SK-N-SH treated with all-trans-retinoic acid at 6 μM for 48 hours (cell line): ENCODE measurements around the gene STK4.

Experiments
- ATAC-seq: fragments of 200-7000 bp; cut with Tn5 transposase; 3 replicates; pipeline ENCODE4 v1.9.1; 2020; ENCODE audit warnings: mild to moderate bottlenecking, moderate library complexity
- ARNTL ChIP-seq: fragments of 450-650 bp; formaldehyde crosslinking; IDR thresholded peaks from 2 replicates; pipeline ENCODE4 v1.5.0; 2020; ENCODE audit warnings: low read depth, mild to moderate bottlenecking, moderate library complexity, borderline replicate concordance
- BACH2 ChIP-seq: fragments of 250-450 bp; sonication (Bioruptor Pico); IDR thresholded peaks from 2 replicates; pipeline ENCODE4 v1.9.0; 2021; ENCODE audit warnings: mild to moderate bottlenecking, borderline replicate concordance
- CREB5 ChIP-seq: fragments of 250-450 bp; sonication (Bioruptor Pico); IDR thresholded peaks from 2 replicates; pipeline ENCODE4 v1.5.1; 2020; ENCODE audit warnings: low read depth, mild to moderate bottlenecking, moderate library complexity
- CSDC2 ChIP-seq: fragments of 250-450 bp; sonication (Bioruptor Pico); IDR thresholded peaks from 2 replicates; pipeline ENCODE4 v1.5.0; 2020; ENCODE audit warnings: mild to moderate bottlenecking, moderate library complexity
- CSRNP3 ChIP-seq: fragments of 250-450 bp; sonication (Bioruptor Pico); IDR thresholded peaks from 2 replicates; pipeline ENCODE4 v1.5.1; 2021; ENCODE audit warnings: mild to moderate bottlenecking, moderate library complexity
- ESRRG ChIP-seq: fragments of 250-450 bp; sonication (Bioruptor Pico); IDR thresholded peaks from 2 replicates; pipeline ENCODE4 v1.6.1; 2021; ENCODE audit warnings: mild to moderate bottlenecking
- GLIS3 ChIP-seq: fragments of 250-450 bp; sonication (Bioruptor Pico); IDR thresholded peaks from 2 replicates; pipeline ENCODE4 v1.5.0; 2020; ENCODE audit warnings: mild to moderate bottlenecking, moderate library complexity
- ISL1 ChIP-seq: fragments of 250-450 bp; sonication (Bioruptor Pico); IDR thresholded peaks from 2 replicates; pipeline ENCODE4 v2.1.2; 2022; ENCODE audit warnings: mild to moderate bottlenecking, moderate library complexity
- OSR1 ChIP-seq: fragments of 250-450 bp; sonication (Bioruptor Pico); IDR thresholded peaks from 2 replicates; pipeline ENCODE4 v1.8.0; 2022; ENCODE audit warnings: moderate library complexity, mild to moderate bottlenecking, inconsistent platforms
- PATZ1 ChIP-seq: fragments of 250-450 bp; sonication (Bioruptor Pico); IDR thresholded peaks from 2 replicates; pipeline ENCODE4 v1.8.0; 2020; ENCODE audit warnings: mild to moderate bottlenecking, moderate library complexity, borderline replicate concordance
- POU6F1 ChIP-seq: fragments of 250-450 bp; sonication (Bioruptor Pico); IDR thresholded peaks from 2 replicates; pipeline ENCODE4 v1.8.0; 2021; ENCODE audit warnings: low read depth, mild to moderate bottlenecking, moderate library complexity, borderline replicate concordance
- PPARA ChIP-seq: fragments of 250-450 bp; sonication (Bioruptor Pico); IDR thresholded peaks from 2 replicates; pipeline ENCODE4 v1.5.0; 2020; ENCODE audit warnings: mild to moderate bottlenecking, borderline replicate concordance
- RARB ChIP-seq: fragments of 250-450 bp; sonication (Bioruptor Pico); IDR thresholded peaks from 2 replicates; pipeline ENCODE4 v1.8.0; 2021; ENCODE audit warnings: mild to moderate bottlenecking, moderate library complexity
- SNAI2 ChIP-seq: fragments of 250-450 bp; sonication (Bioruptor Pico); IDR thresholded peaks from 2 replicates; pipeline ENCODE4 v1.5.0; 2020; ENCODE audit warnings: mild to moderate bottlenecking, moderate library complexity
- TOX ChIP-seq: fragments of 250-450 bp; sonication (Bioruptor Pico); IDR thresholded peaks from 2 replicates; pipeline ENCODE4 v1.8.0; 2021; ENCODE audit warnings: mild to moderate bottlenecking, moderate library complexity, borderline replicate concordance
- TSHZ2 ChIP-seq: fragments of 250-450 bp; sonication (Bioruptor Pico); IDR thresholded peaks from 2 replicates; pipeline ENCODE4 v1.5.0; 2020; ENCODE audit warnings: mild to moderate bottlenecking, moderate library complexity
- ZC3H10 ChIP-seq: fragments of 250-450 bp; sonication (Bioruptor Pico); IDR thresholded peaks from 2 replicates; pipeline ENCODE4 v1.5.1; 2021; ENCODE audit warnings: mild to moderate bottlenecking, moderate library complexity
- ZFP3 ChIP-seq: fragments of 250-450 bp; sonication (Bioruptor Pico); IDR thresholded peaks from 2 replicates; pipeline ENCODE4 v1.5.0; 2020; ENCODE audit warnings: mild to moderate bottlenecking, moderate library complexity
- ZFP30 ChIP-seq: fragments of 450-650 bp; formaldehyde crosslinking; IDR thresholded peaks from 2 replicates; pipeline ENCODE4 v1.5.0; 2022; ENCODE audit warnings: mild to moderate bottlenecking, moderate library complexity
- ZNF70 ChIP-seq: fragments of 450-650 bp; formaldehyde crosslinking; IDR thresholded peaks from 2 replicates; pipeline ENCODE4 v1.5.0; 2020; ENCODE audit warnings: mild to moderate bottlenecking, moderate library complexity
- ZNF8 ChIP-seq: fragments of 450-650 bp; formaldehyde crosslinking; IDR thresholded peaks from 2 replicates; pipeline ENCODE4 v1.5.0; 2020; ENCODE audit warnings: mild to moderate bottlenecking, moderate library complexity

Gene STK4

GRCh38 chr20:45087814-45088213 lies 121.5 kb downstream of the STK4 start:
- peak; percentile 64 for ATAC-seq
- TF ChIP-seq TOX (CRISPR knock-in tag), result no peak
- no peak for TF ChIP-seq CSRNP3
- TF ChIP-seq BACH2, result no peak
- no peak for TF ChIP-seq SNAI2
- TF ChIP-seq ISL1 (CRISPR knock-in tag), result no peak
- TF ChIP-seq OSR1 (CRISPR knock-in tag), result no peak
- no peak for TF ChIP-seq ESRRG (CRISPR knock-in tag)
- TF ChIP-seq ZFP30 (CRISPR knock-in tag), result no peak
- TF ChIP-seq ZNF70 (CRISPR knock-in tag), result no peak
- TF ChIP-seq RARB, result no peak
- TF ChIP-seq CSDC2, result no peak
- no peak for TF ChIP-seq PPARA (CRISPR knock-in tag)
- no peak for TF ChIP-seq ARNTL (CRISPR knock-in tag)
- TF ChIP-seq POU6F1 (CRISPR knock-in tag), result no peak
- TF ChIP-seq ZNF8 (CRISPR knock-in tag), result no peak
- no peak for TF ChIP-seq TSHZ2
- TF ChIP-seq ZC3H10 (CRISPR knock-in tag), result no peak
- no peak for TF ChIP-seq CREB5
- no peak for TF ChIP-seq GLIS3 (CRISPR knock-in tag)

GRCh38 chr20:45088247-45088646 lies 121.9 kb downstream of the STK4 start:
- no peak for TF ChIP-seq CREB5
- TF ChIP-seq TOX (CRISPR knock-in tag), result no peak

GRCh38 chr20:45090481-45090880 lies 124.2 kb downstream of the STK4 start:
- no peak for ATAC-seq
- TF ChIP-seq ZFP3 (no peak), CSDC2 (no peak), PATZ1 (CRISPR knock-in tag) (no peak), GLIS3 (CRISPR knock-in tag) (no peak), ZNF8 (CRISPR knock-in tag) (no peak)
- TF ChIP-seq, all 23 proteins: peak for 0

More at GRCh38 chr20:45088247-45088646, 121.9 kb downstream of the STK4 start:
- ATAC-seq, result peak; percentile 97
